Anterior cingulate cortex (tissue), 58 donors: ENCODE data around the gene PLIN1.
A peak's percentile ranks its signal among the peaks of the same experiment; 100 is the strongest.

ENCODE experiments used
- DNase-seq, 58 donors: peaks; one replicate each; lab custom pipeline; 2025; lab: John Stamatoyannopoulos, UW

PLIN1 gene

GRCh38 chr15:89672221-89673164 is 6.7 kb downstream of the PLIN1 start:
- peak in 17 of 58 donors; percentile 5 to 43 (median 25) for DNase-seq

GRCh38 chr15:89671687-89672086 is 7.5 kb downstream of the PLIN1 start:
- no peak for DNase-seq

GRCh38 chr15:89670971-89671560 is 8.1 kb downstream of the PLIN1 start:
- DNase-seq, result no peak

GRCh38 chr15:89669941-89670340 is 9.2 kb downstream of the PLIN1 start:
- DNase-seq, result peak in 1 of 58 donors; percentile 15

GRCh38 chr15:89669309-89669865 is 9.8 kb downstream of the PLIN1 start:
- no peak for DNase-seq

DNA sequence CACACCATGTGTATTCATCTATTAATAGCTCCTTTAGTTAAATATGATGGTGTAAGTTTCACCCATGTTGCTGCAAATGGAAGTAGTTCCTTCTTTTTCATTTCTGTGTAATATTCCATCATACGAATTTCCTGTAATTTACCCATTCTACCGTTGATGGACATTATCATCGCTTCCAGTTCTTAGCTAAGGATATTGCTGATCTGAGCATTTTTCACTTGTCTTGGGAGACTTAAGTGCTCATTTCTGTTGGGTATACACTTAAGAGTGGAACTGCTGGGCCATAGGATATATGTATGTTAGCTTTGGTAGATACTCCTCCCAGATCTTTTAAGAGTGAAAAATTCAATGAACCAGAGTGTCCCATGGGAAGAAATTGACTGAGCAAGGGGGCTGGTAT is 11.0 kb downstream of the PLIN1 start:
- DNase-seq, result no peak

DNA sequence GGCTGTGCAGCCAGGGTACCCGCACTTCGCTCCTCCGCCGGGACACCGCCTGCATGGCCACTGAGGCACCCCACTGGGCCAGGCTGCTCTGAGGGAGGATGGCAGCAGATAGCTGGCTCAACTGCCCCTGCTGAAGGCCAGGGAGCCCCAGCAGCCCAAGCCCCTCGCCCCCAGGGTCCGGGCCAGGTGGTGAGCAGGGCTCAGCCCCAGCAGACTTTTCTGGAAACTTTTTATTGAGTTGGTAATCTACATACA is 11.5 kb downstream of the PLIN1 start:
- no peak for DNase-seq

DNA sequence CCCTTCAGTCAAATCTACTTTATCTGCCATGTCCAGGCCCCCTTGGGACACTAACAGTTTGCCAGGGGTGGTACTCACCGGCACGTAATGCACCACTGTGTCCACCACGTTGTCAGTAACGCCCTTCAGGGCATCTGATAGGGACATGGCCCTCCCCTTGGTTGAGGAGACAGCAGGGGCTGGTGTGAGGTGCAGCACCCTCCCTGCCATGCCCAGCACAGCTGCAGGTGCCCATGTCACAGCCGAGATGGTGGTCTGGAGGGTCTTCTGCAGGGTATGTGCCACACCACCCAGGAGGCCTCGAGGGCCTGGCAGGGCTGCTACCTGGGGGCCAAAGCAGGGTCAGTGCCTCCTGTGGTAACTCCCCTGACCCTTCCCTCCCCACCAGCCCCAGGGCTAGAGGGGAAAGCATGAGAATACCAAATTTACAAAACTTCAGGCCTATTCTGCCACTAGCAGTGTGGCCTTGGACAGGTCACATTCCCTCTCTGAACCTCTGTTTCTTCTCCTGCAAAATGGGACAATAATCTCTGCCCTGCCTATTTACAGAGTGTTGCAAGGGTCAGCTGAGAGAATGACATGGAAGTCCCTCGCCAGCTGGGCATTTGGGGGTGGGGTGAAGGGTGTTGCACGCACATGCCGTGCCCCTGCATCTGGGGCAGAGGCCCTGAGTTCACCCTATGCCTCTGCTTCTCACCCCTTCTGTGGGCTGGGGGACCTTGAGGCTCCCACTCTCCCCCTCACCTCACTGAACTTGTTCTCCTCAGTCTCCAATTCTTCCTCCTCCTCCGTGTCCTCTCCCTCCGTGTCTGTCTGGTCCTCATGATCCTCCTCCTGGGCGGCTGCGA is 12.1 kb downstream of the PLIN1 start:
- no peak for DNase-seq

DNA sequence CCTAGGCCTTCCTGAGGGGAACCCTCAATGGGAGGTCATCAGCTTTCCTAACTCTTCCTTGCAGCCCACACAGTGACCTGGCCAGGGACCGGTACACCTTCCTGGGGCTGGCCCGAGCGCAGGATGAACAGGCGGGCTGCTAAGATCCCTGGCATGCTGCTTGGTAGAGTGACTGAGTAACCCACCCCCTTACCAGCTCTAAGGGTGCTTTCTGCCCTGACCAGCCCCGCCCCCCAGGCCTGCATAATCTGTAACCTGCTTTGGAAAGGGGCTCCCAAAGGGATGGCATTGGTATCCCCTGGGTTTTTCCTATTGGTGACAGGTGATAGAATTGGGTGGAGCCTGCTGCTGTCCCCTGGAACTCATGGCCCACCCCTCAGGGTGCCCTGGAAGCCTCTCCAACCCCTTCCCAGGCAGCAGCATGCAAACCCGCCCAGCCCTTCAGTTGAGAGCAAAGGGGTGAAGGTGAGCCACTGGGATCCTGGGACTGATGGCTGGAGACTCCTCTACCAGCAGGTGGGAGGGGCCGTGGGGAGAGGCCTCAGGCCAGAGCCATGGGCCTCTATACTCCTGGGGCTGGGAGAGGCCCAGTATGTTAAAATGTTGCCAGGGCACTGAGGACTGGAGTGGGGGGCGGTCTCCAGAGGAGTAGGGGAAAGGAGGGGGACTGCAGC is 12.8 kb downstream of the PLIN1 start:
- DNase-seq, result peak in 1 of 58 donors; percentile 44

- peak in 11 of 58 donors; percentile 9 to 57 (median 38) for DNase-seq
Measured at GRCh38 chr15:89665449-89666181, 13.6 kb downstream of the PLIN1 start.

- DNase-seq, result no peak
Measured at GRCh38 chr15:89664441-89665350, 14.5 kb downstream of the PLIN1 start.

- DNase-seq, result no peak
Measured at GRCh38 chr15:89662893-89663626, 16.1 kb downstream of the PLIN1 start.

- no peak for DNase-seq
Measured at GRCh38 chr15:89660556-89660955, 18.6 kb downstream of the PLIN1 start.

- no peak for DNase-seq
Measured at GRCh38 chr15:89659295-89659694, 19.9 kb downstream of the PLIN1 start.

GRCh38 chr15:89657686-89658200 is 21.4 kb downstream of the PLIN1 start:
- DNase-seq, result no peak

DNA sequence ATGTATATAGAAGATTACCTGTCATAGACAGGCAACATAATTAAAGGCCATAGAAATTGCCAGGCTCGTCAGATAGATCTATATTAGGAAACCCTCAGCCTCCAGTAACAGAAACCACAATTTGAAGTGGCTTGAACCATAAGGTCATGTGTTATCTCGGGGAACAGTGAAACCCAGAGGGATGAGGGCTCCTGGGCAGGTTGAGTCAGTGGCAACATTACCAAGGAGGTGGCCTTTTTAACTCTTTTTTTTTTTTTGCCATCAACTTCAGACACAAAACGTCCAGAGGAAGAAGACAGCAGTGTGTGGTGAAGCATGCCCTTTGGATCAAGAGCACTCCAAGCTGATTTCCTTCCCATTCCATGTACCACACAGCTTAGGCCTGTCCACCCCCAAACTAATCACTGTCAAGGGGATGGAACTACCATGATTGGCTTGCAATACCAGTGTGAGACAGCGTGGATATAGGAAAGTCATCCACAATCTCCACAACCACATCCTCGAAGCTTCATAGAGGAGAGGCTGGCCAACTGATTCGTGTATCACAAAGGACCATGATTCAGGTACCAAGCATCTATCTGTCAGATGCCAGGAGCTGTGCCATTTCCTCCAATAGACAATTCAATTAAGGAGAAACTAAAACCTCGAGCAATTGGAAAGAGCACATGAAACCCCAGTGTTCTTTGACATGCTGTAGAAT is 22.9 kb downstream of the PLIN1 start:
- no peak for DNase-seq
